ENCODE results near the gene ARL15.

Gene ARL15

GRCh38 chr5:54325272-54325609 lies 14.9 kb upstream of the ARL15 start:
- no peak overlapping the region for H3K4me3 ChIP-seq (ENCODE audit: low read depth, low read length)
- DNase-seq (ENCODE audit: low read depth), result no peak
- TF ChIP-seq CTCF (IDR thresholded peaks at IDR 0.05; ENCODE audit: low read depth, low read length, missing control alignments), result no peak

- no peak for DNase-seq (ENCODE audit: low read depth)
- no peak overlapping the region for H3K4me3 ChIP-seq (ENCODE audit: low read depth, low read length)
- TF ChIP-seq CTCF (IDR thresholded peaks at IDR 0.05; ENCODE audit: low read depth, low read length, missing control alignments), result no peak
These were observed 14.4 kb upstream of the ARL15 start for GRCh38 chr5:54324651-54325271.

GRCh38 chr5:54323495-54323894 lies 13.1 kb upstream of the ARL15 start:
- no peak for DNase-seq (ENCODE audit: low read depth)
- TF ChIP-seq CTCF (IDR thresholded peaks at IDR 0.05; ENCODE audit: low read depth, low read length, missing control alignments), result no peak
- no peak overlapping the region for H3K4me3 ChIP-seq (ENCODE audit: low read depth, low read length)

GRCh38 chr5:54320256-54320655 lies 9.9 kb upstream of the ARL15 start:
- no peak overlapping the region for H3K4me3 ChIP-seq (ENCODE audit: low read depth, low read length)
- TF ChIP-seq CTCF (IDR thresholded peaks at IDR 0.05; ENCODE audit: low read depth, low read length, missing control alignments), result no peak
- no peak for DNase-seq (ENCODE audit: low read depth)

GRCh38 chr5:54317511-54318260 lies 7.3 kb upstream of the ARL15 start:
- DNase-seq (ENCODE audit: low read depth), result no peak
- no peak overlapping the region for H3K4me3 ChIP-seq (ENCODE audit: low read depth, low read length)
- TF ChIP-seq CTCF (IDR thresholded peaks at IDR 0.05; ENCODE audit: low read depth, low read length, missing control alignments), result no peak

GRCh38 chr5:54315736-54316528 lies 5.6 kb upstream of the ARL15 start:
- no peak for DNase-seq (ENCODE audit: low read depth)
- H3K4me3 ChIP-seq (ENCODE audit: low read depth, low read length), result no peak overlapping the region
- TF ChIP-seq CTCF (IDR thresholded peaks at IDR 0.05; ENCODE audit: low read depth, low read length, missing control alignments), result no peak
